Measurements from ENCODE around the gene ANGPTL7. TPM values are rescaled to one million over a fixed set of nuclear protein-coding genes. Genes with fewer than 3 reads are reported as not detected.

The ANGPTL7 gene
- total RNA-seq, 3 donors from 2014 or later (not counting 1 experiment from before 2014, with no cell fraction given), result not detected

DNA sequence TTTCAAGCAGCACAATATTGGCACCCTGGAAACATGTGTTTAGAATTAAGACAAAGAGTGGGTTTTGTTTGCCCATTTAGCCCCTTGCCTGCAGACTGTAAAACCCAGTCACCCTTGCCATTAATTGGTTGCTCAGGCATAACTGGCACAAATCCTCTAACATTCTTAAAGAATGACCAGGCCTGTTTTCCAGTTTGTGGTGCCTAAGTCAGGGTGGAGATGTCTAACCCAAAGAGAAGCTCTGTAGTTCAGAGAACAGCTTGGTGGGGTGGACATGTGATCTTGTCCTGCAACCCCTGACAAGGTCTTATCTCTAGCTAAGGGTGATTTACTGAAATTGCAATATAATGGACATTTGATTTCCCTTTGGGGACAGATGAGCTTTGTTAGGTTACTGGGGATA lies 8.8 kb upstream of the ANGPTL7 start:
- Histone ChIP-seq H3K4me3 (ENCODE audit: low read length) (no peak overlapping the region), H3K36me3 (ENCODE audit: control insufficient read depth, insufficient read depth, low read length) (peaks cover 24% of the 10 kb centered on the region), H3K27ac (ENCODE audit: low read length) (no peak overlapping the region), H3K9me3 (ENCODE audit: control insufficient read depth, insufficient read depth, low read length) (no peaks in the 10 kb centered on the region), H3K4me1 (ENCODE audit: control insufficient read depth, insufficient read depth, low read length) (no peaks in the 10 kb centered on the region), H3K27me3 (ENCODE audit: control insufficient read depth, insufficient read depth, low read length) (no peaks in the 10 kb centered on the region)
- TF ChIP-seq, protein P1, sequence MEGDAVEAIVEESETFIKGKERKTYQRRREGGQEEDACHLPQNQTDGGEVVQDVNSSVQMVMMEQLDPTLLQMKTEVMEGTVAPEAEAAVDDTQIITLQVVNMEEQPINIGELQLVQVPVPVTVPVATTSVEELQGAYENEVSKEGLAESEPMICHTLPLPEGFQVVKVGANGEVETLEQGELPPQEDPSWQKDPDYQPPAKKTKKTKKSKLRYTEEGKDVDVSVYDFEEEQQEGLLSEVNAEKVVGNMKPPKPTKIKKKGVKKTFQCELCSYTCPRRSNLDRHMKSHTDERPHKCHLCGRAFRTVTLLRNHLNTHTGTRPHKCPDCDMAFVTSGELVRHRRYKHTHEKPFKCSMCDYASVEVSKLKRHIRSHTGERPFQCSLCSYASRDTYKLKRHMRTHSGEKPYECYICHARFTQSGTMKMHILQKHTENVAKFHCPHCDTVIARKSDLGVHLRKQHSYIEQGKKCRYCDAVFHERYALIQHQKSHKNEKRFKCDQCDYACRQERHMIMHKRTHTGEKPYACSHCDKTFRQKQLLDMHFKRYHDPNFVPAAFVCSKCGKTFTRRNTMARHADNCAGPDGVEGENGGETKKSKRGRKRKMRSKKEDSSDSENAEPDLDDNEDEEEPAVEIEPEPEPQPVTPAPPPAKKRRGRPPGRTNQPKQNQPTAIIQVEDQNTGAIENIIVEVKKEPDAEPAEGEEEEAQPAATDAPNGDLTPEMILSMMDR (IDR thresholded peaks at IDR 0.05), result no peak
- DNase-seq (no peak), ATAC-seq (no peak)
- Mint-ChIP-seq H3K27ac (no peak overlapping the region), H3K4me1 (no peaks in the 10 kb centered on the region), H3K4me3 (no peak overlapping the region), H3K36me3 (peaks cover 6% of the 10 kb centered on the region), H3K9me3 (no peaks in the 10 kb centered on the region), H3K27me3 (ENCODE audit: low read depth in 2 of 2) (no peaks in the 10 kb centered on the region)
- intact Hi-C loops (cut with micrococcal nuclease), result no loop called here

DNA sequence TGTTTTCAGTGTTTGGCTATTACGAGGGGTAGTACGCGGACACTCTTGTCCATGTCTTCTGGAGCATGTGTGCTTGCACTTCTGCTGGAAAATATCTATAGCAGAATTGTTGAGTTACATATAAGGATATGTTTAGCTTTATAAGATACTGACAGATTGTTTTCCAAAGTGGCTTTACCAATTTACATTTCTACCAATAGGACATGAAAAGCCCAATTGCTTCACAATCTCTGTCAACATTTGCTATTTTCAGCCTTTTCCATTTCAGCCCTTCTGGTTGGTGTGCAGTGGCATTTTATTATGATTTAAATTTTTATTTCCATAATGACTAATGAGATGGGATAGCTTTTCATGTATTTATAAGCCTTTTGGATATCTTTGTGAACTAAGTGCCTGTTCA lies 6.3 kb upstream of the ANGPTL7 start:
- Mint-ChIP-seq H3K9me3 (no peaks in the 10 kb centered on the region), H3K36me3 (peaks cover 8% of the 10 kb centered on the region), H3K27me3 (ENCODE audit: low read depth in 2 of 2) (no peaks in the 10 kb centered on the region), H3K4me3 (no peak overlapping the region), H3K27ac (no peak overlapping the region), H3K4me1 (no peaks in the 10 kb centered on the region)
- H3K27me3 ChIP-seq (ENCODE audit: control insufficient read depth, insufficient read depth, low read length), result no peaks in the 10 kb centered on the region
- intact Hi-C loops (cut with micrococcal nuclease), result no loop called here
- H3K36me3 ChIP-seq (ENCODE audit: control insufficient read depth, insufficient read depth, low read length), result peaks cover 28% of the 10 kb centered on the region
- H3K4me1 ChIP-seq (ENCODE audit: control insufficient read depth, insufficient read depth, low read length), result no peaks in the 10 kb centered on the region
- ATAC-seq (no peak), DNase-seq (no peak)
- TF ChIP-seq, protein P1 (IDR thresholded peaks at IDR 0.05), result no peak
- no peak overlapping the region for H3K4me3 ChIP-seq (ENCODE audit: low read length)
- H3K27ac ChIP-seq (ENCODE audit: low read length), result no peak overlapping the region
- WGBS (ENCODE audit: insufficient coverage), result 100% methylated on average over 3 of the region's 3 CpGs
- H3K9me3 ChIP-seq (ENCODE audit: control insufficient read depth, insufficient read depth, low read length), result no peaks in the 10 kb centered on the region

DNA sequence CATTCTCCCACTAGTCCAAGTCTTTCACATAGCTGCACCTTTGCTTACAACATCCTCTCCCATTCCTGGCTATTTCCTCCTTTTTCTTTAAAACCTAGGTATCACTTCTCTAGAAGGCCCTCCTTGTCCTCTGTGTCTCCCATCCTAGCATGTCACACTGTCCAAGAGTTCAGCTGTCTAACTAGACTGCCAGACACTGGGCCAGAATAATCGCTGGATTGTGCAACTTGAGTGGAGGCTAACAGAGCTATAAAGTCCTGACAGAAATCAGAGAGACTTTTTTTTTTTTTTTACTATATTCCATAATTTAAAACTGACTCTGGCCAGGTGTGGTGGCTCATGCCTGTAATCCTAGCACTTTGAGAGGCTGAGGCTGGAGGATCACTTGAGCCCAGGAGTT lies 4.2 kb upstream of the ANGPTL7 start:
- no peak overlapping the region for H3K27ac ChIP-seq (ENCODE audit: low read length)
- H3K27me3 Mint-ChIP-seq (ENCODE audit: low read depth in 2 of 2), result no peaks in the 10 kb centered on the region
- H3K36me3 ChIP-seq (ENCODE audit: control insufficient read depth, insufficient read depth, low read length), result peaks cover 34% of the 10 kb centered on the region
- TF ChIP-seq, protein P1 (IDR thresholded peaks at IDR 0.05), result no peak
- H3K4me1 ChIP-seq (ENCODE audit: control insufficient read depth, insufficient read depth, low read length), result no peaks in the 10 kb centered on the region
- intact Hi-C loops (cut with micrococcal nuclease), result no loop called here
- peaks cover 8% of the 10 kb centered on the region for H3K36me3 Mint-ChIP-seq
- H3K9me3 Mint-ChIP-seq, result no peaks in the 10 kb centered on the region
- no peak overlapping the region for H3K4me3 ChIP-seq (ENCODE audit: low read length)
- no peaks in the 10 kb centered on the region for H3K4me1 Mint-ChIP-seq
- H3K9me3 ChIP-seq (ENCODE audit: control insufficient read depth, insufficient read depth, low read length), result no peaks in the 10 kb centered on the region
- DNase-seq, result no peak
- WGBS (ENCODE audit: insufficient coverage), result 100% methylated on average over 1 of the region's 1 CpG
- no peak overlapping the region for H3K27ac Mint-ChIP-seq
- H3K27me3 ChIP-seq (ENCODE audit: control insufficient read depth, insufficient read depth, low read length), result no peaks in the 10 kb centered on the region
- H3K4me3 Mint-ChIP-seq, result no peak overlapping the region
- no peak for ATAC-seq

DNA sequence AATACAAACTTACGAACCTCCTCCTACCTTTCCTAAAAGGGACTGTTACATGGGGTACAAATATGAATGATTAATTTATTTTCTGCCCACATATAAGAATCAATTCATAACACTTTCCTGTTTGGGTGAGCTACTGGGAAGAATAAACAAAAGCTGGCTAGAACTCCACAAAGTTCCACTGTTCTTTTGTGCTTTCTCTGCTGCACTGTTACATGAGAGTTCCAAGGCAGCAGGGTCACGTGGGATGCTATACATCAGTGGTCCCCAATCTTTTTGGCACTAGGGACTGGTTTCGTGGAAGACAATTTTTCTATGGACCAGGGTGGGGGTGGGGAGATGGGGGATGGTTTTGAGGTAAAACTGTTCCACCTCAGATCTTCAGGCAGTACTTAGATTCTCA lies 2.2 kb upstream of the ANGPTL7 start:
- no peaks in the 10 kb centered on the region for H3K4me1 ChIP-seq (ENCODE audit: control insufficient read depth, insufficient read depth, low read length)
- no peak overlapping the region for H3K27ac ChIP-seq (ENCODE audit: low read length)
- Mint-ChIP-seq H3K4me1 (no peaks in the 10 kb centered on the region), H3K27ac (no peak overlapping the region), H3K9me3 (no peaks in the 10 kb centered on the region), H3K27me3 (ENCODE audit: low read depth in 2 of 2) (no peaks in the 10 kb centered on the region), H3K36me3 (peaks cover 8% of the 10 kb centered on the region), H3K4me3 (no peak overlapping the region)
- peaks cover 41% of the 10 kb centered on the region for H3K36me3 ChIP-seq (ENCODE audit: control insufficient read depth, insufficient read depth, low read length)
- no peaks in the 10 kb centered on the region for H3K9me3 ChIP-seq (ENCODE audit: control insufficient read depth, insufficient read depth, low read length)
- DNase-seq, result no peak
- TF ChIP-seq, protein P1 (IDR thresholded peaks at IDR 0.05), result no peak
- no peaks in the 10 kb centered on the region for H3K27me3 ChIP-seq (ENCODE audit: control insufficient read depth, insufficient read depth, low read length)
- intact Hi-C loops (cut with micrococcal nuclease), result no loop called here
- no peak for ATAC-seq
- 100% methylated on average over 2 of the region's 3 CpGs for WGBS (ENCODE audit: insufficient coverage)
- H3K4me3 ChIP-seq (ENCODE audit: low read length), result no peak overlapping the region

Measured in natural killer cell (primary cell).